GM19324 (cell line): ENCODE data around the gene RPL34.

Source experiments
- ATAC-seq: cut with Tn5 transposase; IDR thresholded peaks from one replicate; pipeline ENCODE4 v1.9.1; 2021; ENCODE audit warnings: mild to moderate bottlenecking, moderate library complexity; ENCODE audit not compliant: unreplicated experiment, low FRiP score

The RPL34 gene

DNA sequence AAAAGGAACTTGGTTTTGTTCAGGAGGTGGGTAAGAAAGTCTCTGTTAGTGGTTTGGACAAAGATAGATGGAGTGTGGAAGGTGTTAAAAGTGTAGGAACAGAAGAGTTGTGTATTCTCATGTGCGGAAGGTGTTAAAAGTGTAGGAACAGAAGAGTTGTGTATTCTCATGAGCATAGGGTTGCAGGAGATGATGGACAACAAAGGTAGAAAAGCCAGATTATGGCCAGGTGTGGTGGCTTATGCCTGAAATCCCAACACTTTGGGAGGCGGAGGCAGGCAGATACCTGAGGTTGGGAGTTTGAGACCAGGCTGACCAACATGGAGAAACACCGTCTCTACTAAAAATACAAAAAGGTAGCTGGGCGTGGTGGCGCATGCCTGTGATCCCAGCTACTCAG lies 2.5 kb downstream of the RPL34 start:
- ATAC-seq: no peak

DNA sequence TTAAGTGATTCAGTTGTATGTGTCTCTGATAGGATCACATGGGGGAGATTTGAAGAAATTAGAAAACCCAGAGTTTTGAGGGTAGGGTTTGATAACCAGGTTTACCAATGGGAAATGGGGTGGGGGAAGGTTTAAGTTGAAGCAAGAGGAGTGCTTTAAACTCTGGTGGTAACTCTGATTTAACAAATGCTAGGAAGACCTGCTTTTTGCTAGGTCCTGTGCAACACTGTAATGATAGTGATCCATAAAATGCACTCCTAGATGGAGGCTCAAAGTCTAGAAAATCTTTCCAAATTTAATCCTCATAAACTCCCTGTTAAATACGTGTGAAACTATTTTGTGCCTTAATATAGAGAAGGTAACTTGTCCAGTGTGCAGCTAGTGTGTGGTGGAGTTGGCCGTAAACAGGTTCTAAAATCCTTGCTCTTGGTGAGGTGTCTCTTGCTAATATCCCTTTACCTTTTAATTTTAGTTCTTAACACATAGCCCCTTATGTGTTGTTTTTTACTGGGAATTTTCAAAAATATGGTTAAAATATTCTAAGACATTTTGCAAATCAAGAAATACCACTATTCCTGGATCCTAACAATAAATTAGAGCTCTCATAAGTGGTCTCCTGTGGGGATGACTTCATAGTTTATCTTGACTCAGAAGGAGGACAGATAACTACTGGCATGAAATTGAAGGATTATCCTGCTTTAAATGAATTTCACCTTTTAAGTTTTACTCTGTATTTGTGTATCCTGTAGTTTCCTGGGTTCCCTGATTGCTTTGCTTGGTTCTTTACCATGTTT lies 4.1 kb downstream of the RPL34 start:
- ATAC-seq: no peak

DNA sequence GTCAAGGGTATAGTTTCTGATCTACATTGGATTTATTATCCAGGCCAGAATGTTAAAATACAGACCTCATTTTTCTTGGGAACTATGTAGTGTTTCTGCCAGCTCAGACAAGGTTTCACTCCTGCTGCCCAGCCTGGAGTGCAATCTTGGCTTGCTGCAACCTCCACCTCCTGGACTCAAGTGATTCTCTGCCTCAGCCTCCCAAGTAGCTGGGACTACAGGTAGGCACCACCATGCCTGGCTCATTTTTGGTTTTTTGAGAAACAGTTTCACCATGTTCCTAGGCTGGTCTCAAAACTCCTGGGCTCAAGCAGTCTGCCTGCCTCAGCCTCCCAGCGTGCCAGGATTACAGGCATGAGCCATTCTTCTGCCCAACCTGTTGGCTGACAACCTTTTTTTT lies 5.7 kb downstream of the RPL34 start:
- no peak for ATAC-seq

DNA sequence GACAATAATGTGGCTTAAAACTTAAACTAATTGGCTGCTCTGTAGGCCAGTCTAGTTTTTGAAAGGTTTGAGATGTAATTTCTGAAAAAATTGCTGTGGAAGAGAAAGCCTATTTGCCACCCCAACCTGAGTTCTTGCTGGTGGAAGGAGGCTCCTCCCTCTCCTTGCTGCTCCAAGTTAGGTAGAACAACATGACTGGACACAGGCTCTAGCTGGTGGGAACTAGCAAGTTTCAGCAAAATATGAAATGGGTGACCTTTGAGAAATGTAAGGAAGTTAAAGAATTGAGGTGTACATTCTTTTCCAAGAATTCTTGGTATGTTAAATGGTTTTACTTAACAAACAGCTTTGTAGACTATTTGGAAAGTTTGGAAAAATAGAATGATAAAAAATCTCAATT lies 8.0 kb downstream of the RPL34 start:
- no peak for ATAC-seq

DNA sequence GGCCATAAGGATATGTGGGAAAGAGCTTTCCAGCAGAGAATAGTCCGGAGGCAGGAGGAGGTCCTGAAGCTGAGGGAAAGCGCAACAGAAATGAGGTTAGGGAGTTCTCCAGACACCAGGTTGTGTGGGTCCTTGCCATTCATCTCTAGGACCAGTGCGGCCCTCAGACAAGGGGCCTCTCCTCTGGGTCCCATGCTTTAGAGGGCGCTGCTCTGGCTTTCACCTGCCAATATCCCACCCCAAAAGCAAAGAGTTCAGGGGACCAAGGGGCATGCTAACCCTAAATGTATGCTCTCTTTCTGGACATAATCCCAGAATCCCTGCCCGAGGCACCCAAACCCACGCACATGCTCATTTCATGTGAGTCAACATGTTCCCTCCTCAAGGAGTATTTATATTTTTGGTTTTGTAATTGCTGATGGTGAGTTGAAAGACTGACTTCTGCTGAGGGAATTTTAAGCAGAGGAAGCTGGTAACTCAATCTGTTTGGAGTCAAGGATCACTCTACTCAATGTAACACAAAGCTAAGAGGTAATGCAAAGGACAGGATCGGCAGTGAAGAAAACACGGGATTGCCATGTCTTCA lies 14.8 kb downstream of the RPL34 start:
- ATAC-seq: no peak

GRCh38 chr4:108636246-108636645 lies 15.9 kb downstream of the RPL34 start:
- ATAC-seq: no peak

DNA sequence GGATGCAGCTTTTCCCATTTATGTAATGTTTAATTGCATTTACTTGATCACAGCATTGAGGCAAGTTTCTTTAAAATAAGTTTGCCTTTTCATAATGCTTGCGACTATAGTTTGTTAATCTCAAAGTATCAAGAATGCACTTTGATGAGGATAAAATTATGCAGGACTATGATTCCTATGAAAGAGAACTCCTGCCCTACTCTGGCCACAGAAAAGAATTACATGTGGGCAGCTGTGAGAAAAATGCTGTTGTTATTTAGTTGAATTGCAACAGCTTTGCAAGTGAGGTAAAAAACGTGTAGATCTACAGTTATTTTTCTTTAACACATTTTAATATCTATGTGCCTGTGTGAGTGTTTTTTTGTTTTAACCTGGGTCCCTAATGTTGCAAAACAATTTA lies 17.5 kb downstream of the RPL34 start:
- ATAC-seq: no peak

DNA sequence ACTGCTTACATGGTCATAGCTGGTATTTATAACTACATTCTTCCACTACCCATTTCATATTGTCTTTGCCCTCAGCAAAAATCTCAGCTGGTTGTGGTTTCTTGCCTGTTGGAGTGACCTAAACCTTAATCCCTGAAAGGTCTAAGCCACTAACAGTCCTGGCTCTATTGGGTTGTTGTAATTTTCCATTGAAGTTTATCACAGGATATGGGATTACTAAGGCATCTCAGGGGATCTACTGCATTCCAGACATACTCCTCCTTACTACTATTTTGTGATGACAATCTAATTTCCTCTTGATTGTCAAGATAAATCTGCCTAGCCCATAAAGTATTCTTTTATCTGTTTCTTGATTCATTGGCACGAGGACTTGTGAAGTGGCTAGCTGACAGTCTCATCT lies 23.9 kb downstream of the RPL34 start:
- ATAC-seq: no peak

GRCh38 chr4:108646706-108647105 lies 26.3 kb downstream of the RPL34 start:
- ATAC-seq: no peak

DNA sequence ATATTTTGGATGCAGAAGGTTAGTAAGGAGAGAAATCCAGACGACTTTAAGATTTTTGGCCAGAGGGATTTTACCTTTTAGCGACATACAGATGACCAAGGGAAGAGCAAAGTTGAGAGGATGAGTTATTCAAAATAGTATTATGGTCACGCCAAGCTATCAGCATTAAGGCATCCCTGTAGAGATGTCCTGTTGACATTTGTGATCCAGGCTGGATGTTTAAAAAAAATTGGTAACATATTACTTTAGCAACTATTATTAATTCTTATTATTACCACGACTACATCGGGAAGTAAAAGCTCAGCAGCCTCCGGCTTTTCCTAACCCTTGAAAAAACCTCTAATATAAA lies 29.5 kb downstream of the RPL34 start:
- peak; percentile 16 for ATAC-seq

DNA sequence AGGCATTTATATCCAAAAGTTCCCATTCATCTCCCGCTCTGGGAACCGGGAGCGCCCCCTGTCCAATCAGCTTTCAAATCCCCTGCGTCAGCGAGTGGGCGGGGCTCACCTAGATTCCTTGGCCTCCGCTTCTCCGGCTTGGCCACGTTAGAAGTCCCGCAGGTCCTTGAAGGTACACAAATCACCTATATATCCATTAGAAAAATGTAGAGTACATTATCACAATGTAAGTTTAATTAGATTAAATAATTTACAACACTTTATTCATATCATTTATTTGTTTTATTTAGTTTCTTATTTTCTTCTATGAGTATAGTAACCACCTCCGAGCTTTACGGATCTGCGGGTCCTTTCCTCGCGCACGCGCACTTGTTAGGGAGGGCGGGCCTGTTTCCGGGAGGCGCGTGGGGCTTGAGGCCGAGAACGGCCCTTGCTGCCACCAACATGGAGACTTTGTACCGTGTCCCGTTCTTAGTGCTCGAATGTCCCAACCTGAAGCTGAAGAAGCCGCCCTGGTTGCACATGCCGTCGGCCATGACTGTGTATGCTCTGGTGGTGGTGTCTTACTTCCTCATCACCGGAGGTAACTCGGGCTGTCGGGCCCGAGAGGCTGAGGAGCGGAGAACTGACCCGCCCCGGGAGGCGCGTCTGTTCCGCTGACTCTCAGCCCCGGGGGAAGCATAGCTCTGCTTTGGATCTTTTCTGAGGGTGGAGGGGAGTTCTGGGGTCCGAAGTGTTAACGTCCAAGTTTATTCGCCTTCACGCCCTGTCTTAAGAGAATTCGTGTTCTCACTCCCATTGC lies 30.0 kb downstream of the RPL34 start, which contains the start of gene OSTC:
Gene OSTC (plus strand): TSS at position 388 of the 802 bp plus-strand sequence. CDS start 57 bp downstream, at position 445.
- ATAC-seq: peak; percentile 97

- ATAC-seq: no peak
Measured at GRCh38 chr4:108651014-108651791, 30.8 kb downstream of the RPL34 start.

- ATAC-seq: no peak
Measured at GRCh38 chr4:108662629-108663028, 42.3 kb downstream of the RPL34 start.

- ATAC-seq: no peak
Measured at GRCh38 chr4:108674356-108674977, 54.1 kb downstream of the RPL34 start.
